SIG-M5 treated with dmso at 0.1 percent for 504 hours (cell line): ENCODE results near the gene GREM2.

ENCODE experiments used
- DNase-seq: peaks from one replicate; lab custom pipeline; 2025; ENCODE audit not compliant: unreplicated experiment; lab: John Stamatoyannopoulos, UW

Gene GREM2

DNA sequence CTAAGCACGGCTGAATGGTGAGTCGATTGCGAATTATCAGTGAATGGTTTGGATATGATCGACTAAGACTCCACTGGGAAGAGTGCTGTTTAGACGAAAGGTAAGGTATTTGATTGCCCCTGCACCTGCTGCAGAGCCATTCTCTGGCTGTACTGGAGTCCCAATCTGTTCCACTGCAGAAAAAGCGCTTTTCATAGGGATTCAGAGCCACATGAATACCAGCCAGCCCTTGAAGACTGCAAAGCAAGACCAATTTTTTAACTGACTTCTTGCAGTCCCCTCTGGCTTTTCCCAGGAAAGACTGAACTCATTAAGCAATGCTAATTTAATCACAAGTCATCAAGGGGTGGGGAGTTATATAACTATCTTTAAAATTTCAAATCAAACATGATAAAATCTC is 1.3 kb downstream of the GREM2 start:
- DNase-seq = no peak

DNA sequence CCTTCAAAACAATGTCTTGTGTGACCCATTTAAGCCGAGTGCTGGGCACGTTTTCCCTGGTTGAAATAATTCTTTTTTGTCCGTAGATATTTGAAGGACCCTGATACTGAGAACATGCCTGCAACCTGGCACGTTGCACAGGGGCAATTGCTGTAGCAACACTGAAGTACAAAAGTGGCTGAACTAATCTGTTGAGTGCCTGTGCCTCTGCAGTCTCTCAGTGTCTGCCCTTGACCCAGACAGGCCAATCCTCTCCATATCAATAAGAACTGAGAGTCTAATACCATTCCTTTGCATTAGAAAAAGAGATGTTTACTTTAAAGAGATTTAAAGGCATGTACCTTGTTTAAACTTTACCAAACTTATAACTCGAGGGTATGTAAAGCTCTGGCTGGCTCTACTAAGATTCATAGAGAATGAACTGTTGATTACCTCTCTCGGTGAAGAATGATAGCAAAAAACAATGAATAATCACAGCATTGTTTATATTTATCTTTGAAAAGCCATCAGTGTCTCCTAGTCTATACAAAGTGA is 2.4 kb downstream of the GREM2 start:
- no peak for DNase-seq

DNA sequence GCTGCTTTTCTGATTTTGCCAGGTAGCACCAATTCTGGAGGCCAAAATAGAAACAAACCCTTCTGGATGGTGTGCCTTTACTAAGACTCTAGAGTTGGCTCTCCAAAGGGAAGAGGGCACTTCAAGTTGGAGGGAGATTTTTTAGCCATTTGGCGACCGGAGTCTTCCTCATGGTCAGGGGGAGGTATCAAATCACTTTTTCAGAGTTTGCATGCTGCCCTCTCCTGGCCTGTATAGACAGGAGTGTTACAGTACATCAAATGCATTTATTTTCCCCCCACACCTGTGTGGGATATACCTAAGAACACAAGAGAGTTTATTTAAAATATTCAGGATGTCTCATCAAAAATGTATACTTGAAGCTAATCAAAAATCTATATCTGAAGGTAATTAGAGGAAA is 3.2 kb downstream of the GREM2 start:
- DNase-seq = no peak

DNA sequence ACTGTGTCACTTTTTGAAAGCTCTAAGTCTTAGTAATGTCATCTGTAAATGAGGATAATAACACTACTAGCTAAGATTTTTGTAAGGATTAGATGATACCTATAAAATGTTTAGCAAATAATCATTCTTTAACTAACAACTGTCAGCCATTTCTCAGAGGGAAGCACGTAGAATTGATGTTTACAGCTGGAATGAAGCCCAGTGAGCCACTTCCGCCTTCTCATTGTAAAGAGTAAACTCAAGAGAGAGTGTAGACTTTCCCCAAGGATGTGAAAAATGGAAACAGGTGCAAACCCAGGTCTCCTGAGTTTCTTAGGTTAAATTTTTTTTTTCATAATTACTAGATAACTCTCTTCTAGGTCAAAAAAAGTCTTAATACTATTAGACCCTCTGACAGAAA is 4.9 kb downstream of the GREM2 start:
- DNase-seq = no peak

DNA sequence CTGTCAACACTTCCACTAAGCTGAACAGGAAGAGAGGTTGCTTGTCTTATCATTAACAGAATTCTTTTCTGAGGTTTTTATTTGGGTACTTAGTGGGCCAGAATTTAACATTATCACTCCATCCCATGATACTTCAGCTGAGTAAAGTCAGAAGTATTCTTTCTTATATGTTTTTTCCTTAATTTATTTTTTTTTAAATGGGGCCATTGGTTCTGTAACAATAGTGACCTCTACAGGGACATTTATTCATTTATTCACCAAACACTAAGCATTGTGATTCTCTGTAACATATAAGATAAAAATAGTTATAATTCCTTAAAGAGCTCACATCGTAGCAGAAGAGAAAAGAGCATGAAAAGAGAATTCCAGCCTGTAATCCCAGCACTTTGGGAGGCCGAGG is 9.8 kb downstream of the GREM2 start:
- no peak for DNase-seq

DNA sequence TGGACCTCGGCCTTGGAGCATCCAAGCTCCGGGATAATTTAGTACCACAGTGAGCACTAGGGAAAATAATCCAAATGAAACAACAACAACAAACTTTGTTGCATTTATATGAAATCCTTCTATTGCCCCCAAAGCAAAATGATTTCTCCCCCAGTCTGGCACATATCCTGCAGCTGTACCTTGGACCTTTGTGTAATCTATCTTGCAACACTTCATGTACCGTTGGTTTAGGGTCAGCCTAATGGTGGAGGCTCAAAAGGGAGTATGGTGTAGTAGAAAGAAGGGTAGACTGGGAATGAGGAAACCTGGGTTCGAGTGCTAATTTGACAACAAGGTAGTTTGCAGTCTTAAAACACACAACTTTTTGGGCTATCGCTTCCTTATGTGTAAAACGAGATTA is 12.1 kb downstream of the GREM2 start:
- no peak for DNase-seq

DNA sequence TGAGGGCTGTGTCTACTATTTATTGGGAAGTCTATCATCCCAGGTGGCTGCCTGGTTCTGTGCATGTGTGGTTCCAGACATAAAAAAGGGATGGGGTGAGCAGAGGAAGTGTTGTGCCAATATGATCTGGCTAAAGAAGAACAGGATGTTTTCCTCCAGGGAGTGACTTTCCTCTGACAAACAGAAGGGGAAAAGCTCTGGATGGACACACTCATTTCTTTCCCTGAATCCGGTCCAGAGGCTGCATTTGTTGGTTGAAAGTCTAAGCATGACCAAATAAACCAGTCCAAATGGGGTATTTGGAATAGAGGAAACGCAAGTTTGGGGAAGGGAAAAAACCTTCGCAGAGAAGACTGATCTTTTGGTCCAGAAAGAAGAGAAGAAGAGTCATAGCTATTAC is 12.7 kb downstream of the GREM2 start:
- DNase-seq = no peak

DNA sequence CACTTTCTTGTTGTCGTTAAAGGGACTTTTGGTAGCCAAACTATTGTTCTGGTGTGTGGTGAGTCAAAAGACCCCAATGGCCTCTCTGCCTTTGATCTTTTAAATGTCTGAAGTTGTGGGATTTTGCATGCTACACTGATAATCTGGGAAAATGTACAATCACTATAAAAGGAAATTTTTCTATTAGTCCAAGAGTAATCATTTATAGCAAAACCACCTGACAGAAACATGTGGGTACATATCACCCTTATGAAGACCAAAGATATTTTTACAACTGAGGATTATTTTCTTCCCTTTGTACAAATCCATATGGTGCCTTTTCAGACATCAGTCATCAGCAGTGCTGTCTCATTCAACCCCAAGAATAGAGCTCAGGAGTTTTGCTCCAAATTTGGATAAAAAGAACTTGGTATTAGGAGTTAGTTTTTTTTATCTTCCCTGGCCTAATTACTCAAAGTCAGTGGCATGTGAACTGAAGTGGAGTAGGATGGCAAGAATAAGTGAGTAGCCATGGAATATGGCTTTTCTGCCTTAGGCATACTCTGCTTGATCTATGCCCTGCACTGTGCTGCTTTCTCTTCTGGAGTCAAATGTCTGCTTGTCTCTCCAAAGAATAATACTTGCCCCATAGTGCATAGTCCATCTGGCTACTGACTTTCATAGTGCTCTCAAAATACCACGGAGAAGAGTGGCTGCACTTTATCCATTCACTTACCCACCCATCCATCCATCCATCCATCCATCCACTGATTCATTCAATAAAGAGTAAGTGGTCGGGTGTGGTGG is 13.5 kb downstream of the GREM2 start:
- DNase-seq = no peak

DNA sequence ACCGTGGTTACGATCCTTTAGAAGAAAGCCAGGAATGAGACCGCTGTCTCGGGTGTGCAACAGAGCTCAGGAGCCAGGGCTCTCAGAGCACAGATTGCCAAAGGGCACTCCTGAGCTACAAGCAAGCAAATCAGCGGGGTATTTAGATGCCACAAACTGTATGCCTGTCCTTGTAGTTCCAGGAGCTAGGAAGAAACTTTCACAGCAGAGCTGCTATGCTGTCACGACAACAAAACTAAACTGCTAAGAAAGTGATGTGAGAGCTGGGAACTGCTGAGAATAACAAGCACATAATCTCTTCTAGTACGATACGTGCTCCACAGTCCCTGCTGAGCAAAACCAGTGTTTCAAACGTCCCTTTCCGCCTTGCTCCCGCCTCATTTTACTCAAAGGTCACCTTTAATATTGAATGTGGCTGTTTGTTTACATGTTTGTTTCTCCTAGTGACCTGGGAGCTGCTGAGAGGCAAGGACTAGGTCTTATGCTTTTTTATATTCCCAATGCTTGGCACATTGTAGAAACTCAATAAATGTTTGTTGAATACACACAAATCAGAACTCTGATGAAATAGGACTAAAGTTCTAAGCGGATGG is 14.7 kb downstream of the GREM2 start:
- DNase-seq = no peak

DNA sequence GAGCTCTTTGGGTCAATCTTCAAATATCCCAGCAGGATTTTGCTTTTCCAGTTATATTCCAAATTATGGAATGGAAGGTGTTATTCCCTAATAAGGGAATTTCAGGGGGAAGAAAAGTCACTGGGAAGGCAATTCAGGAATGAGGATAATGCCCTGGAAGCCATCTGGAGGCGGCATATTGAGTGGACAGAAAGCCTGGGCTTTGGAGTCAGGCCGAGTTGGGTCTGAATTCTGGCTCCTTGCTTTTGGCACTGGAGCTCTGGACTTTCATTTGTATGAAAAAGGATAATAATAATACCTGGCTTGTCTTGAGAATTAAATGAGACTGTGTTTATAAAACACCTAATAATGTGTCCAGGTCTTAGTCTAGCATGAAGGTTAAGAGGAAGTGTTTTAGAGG is 16.5 kb downstream of the GREM2 start:
- DNase-seq = no peak

DNA sequence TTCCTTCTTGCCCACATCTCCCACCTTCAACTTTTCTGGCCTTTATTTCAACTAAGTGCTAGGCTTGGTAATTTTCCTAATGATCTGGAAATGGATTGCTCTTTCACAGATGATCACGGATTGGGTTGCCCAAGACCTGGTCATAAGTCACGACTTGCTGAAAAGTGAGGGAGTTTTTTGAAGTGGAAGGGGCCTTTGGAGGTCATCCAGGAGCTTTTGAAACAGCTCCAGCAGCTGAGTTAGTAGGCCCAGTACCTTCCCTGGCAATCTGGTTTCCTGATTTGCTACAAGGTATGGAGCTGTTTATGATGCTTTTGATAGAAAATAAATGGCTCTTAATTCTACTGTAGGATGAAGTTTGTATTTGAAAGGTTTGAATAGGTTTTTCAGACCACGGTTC is 20.4 kb downstream of the GREM2 start:
- no peak for DNase-seq

DNA sequence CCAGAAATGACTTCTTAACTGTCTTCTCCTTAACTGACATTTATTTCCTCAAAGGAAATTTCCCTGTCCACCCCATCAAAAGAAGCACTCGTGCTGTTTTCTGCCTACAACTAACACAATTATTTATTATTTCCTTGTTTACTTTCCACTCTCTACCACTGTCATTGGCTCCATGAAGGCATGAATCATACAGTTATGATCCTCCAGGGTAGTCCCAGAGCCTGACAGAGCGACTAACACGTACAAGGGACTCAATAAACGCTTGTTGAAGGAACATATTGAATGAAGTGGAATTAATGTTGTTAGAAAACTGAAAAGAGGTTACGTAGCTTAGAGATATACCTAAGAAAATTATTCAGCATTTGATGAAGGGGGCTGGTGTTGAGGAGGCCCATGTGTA is 20.9 kb downstream of the GREM2 start:
- DNase-seq = no peak

DNA sequence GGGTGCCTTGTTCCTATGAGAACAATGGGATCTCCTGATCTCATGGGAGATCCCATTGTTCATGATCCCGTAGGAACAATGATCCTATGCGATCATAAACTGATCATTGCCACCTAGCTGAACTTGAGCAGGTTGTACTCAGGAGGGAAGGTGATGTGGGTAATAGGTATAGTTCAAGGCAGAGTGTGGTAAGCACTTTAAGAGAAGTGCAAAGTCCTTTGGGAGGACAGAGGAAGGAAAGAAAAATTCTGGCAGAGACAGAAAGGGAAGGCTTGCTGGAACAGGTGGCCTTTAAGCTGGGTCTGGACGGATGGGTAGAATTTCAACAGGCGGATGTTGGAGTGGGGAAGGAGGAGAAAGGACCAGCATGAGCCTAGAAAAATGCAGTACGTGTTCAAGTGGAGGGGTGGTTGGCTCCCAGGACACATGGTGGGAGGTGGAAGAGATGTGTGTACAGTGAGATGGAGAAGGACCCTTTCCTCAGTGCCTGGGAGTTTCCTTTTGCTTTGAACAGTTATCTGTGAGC is 22.3 kb downstream of the GREM2 start:
- no peak for DNase-seq

DNA sequence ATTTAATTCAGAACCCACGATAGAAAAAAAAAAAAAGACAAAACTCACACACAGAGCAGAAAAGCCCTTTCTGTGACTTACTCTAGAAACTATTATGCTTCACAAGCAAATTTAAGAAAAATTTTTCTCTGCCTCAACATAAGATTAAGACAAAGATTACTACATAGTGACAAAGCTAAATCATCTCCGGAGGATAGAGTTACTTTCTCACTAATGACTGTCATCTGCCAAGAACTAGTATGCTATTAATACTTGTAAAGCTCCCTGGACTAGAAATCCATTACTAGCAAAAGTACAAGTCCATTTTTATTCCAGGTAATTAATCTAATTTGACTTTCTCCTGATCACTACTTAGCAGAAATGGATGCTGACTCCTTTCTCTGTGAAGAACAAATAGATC is 25.9 kb downstream of the GREM2 start:
- DNase-seq = no peak

DNA sequence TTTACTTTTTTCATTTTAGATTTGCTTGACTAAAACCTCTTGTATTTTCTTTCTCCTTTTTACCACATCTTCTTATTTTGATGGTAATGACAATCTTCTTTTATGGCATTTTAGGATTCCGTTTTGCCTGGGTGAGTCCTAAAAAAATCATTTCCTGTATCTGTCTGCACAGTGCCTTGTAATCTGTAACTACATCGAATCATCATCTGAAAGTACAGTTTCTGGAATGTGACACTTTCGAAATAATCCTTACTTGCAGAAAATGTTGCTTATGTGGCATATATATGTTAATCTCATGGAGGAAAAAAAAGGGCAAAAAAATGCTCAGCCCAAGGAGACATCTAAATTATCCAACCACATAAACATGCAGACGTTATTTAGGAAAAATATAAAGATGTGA is 29.0 kb downstream of the GREM2 start:
- DNase-seq = no peak

DNA sequence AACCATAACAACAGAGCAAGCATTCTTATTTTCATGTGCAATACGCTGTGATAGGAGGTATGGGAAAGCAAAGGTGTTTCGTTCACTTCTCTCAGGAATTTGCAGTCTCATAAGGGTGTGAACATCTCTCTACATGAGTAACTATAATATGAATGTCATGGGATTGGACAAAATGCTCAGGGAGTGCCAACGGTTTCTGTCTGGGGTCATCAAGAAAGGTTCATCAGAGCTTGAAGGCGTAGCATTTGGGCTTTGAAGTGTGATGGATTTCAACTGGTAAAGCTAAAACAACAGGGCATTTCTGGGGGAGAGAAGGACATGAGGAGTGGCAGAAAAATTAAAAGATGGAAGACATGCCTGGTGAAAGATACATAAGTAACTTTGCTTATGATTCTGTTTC is 32.4 kb downstream of the GREM2 start:
- DNase-seq = no peak

DNA sequence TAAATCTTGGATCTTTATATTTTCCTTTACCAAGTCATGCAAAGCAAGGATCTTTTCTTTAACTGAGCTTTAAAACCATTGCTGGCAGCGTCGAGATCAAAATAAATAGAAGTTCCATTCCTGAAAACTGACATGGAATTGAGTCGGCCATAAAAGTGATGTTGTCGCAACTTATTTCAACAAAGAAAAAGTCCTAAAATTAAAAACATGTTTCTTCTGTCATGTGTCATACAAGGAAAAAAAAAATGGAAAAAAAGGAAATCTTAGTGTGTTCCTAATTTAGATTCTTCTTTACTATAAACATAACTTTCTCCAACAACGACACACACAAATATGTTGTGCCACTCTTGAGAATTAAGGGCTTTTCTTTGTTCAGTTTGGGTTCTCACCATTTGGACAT is 34.9 kb downstream of the GREM2 start:
- DNase-seq = no peak

DNA sequence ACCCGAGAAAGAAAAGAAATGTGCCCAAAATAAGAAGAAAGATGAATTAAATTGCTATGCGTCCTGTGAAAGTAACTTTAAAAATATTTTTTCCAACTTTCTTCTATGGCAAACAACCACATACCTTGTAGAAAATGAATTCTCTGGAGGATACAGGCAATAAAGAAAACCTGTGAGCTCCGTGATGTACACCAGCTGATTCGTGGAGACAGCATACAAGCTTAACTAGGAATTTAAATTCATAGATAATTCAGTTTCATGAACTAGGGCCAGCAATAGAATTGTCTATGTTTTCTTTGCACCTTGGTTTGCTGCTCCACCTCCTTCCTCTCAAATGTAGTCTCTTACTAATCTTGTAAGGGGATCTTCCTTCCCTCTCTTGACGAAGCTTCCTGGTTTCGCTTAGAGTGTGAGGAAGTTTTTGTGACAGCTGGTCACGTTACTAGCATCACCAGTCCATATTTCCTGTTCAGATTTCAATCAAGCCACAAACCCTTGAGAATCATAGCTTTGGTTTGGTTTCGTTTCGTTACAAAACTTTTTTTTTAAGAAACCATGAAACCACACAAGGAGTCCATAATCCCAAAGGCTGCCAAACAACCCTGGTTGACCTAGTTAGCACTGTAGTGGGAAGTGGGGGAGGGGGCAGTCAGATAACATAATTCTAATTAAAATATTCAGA is 35.8 kb downstream of the GREM2 start:
- peak; percentile 54 for DNase-seq

DNA sequence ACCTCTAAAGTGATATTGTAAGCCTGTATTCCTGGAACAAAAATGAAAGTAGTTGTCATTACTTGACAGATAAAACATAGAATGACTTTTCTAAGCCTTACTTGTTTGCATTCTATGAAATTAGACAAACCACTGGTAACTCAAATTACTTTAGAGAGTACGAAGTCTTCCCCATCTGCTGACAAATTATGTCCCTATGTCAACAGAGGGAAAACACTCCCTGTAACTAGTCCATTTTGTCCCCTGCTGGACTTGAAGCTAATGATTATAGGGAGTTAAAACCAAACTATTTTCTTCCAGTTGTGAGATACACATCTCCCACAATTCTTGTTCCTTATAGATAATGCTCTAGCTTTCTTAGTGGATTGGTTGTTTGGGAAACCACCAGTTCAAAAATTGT is 39.6 kb downstream of the GREM2 start:
- no peak for DNase-seq

DNA sequence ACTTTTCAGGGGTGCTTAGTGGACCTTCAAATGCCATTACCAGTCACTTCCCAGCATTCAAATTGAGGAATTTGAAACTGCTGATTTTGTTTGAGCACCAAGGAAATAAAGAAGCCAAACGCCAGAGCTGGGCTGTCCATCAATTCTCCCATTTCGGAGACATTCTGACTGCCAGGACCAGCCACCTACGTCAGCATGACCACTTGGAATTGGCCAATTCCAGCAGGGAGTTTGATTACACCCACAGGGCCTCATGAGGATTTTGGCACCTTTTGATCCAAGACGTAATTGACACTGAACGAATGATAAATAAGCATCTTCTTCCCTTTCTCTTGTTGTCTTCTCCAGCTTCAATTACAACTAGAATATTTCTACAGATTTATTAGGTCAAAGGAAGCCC is 40.2 kb downstream of the GREM2 start:
- no peak for DNase-seq

DNA sequence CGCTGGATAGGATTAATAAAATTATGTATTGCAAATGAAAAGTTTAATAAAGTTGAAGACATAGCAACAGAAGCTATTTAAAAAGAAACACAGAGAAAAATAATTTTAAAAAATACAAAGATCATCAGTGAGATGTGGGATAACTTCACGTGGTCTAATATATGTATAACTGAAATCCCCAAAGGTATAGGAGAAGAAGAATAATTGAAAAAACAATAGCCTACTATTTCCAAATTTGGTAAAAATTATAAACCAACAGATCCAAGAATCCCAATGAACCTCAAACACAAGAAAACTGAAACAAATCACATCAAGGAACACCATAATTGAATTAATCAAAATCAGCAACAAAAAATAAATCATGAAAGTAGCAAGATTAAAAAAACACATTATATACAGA is 44.9 kb downstream of the GREM2 start:
- no peak for DNase-seq

DNA sequence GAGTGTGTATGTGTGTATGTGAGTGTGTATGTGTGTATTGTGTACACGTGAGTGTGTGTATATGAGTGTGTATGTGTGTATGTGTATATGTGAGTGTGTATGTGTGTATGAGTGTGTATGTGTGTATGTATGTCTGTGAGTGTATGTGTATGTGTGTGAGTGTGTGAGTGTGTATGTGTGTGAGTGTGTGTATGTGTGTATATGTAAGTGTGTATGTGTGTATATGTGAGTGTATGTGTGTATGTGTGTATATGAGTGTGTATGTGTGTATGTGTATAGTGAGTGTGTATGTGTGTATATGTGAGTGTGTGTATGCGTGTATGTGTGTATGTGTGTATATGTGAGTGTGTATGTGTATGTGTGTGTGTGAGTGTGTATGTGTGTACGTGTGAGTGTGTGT is 49.2 kb downstream of the GREM2 start:
- no peak for DNase-seq
